ENCODE data around the gene TBCK. TPM values are rescaled to one million over a fixed set of nuclear protein-coding genes. Genes with fewer than 3 reads are reported as not detected.
A peak's percentile ranks its signal among the peaks of the same experiment; 100 is the strongest.

The TBCK gene
- total and polyA plus RNA-seq, 7 experiments from 2014 or later = 29.5 to 70.7 (median 54.8) TPM

DNA sequence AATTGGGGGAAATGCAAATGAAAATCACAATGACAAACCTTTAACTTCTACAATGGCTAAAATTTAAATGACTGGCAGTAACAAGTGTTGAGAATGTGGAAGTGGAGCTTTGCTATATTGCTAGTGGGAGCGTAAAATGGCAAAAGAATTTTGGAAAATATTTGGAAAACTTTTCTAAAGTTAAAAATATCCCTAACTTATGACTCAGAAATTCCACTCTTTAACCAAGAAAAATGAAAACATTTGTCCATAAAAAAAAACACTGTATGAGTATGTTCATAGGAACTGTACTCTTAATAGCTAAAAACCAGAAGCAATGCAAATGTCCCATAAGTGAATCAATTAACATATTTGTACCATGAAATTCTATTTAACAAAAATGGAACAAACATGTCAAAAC, 3.6 kb downstream of the TBCK start:
- intact Hi-C loops (cut with micrococcal nuclease) = loop anchor here (5.0 to 10.0 kb wide), 2 partner anchors 75 to 1672 kb away; partner anchors contain the start of gene HADH (in 1 of the 2)
- ChIA-PET POLR2A (interaction anchor here (0.5 kb wide), 1 partner anchor 85 kb away, joined by 3 read pairs; no protein-coding TSS in a partner anchor), CTCF (no interaction called here)
- Mint-ChIP-seq H3K9me3 (no peaks in the 10 kb centered on the region), H3K27ac (peak overlapping the region in 4 of 9 donors; percentile 15 to 88 (median 38)), H3K27me3 (no peaks in the 10 kb centered on the region), H3K36me3 (peaks cover 0 to 7% (median 4%) of the 10 kb centered on the region in 5 donors), H3K4me3 (peak overlapping the region in 1 of 10 donors; percentile 36), H3K4me1 (peaks cover 14 to 60% (median 51%) of the 10 kb centered on the region in 7 donors)
- DNase-seq = no peak
- H3K4me3 ChIP-seq (ENCODE audit: low read length) = no peak overlapping the region
- H3K27me3 ChIP-seq (ENCODE audit: control insufficient read depth in 2 of 2, insufficient read depth in 2 of 2, low read length in 2 of 2) = no peaks in the 10 kb centered on the region
- H3K36me3 ChIP-seq (ENCODE audit: control insufficient read depth in 2 of 3, insufficient read depth in 3 of 3, low read length in 3 of 3) = peaks cover 0 to 4% (median 0%) of the 10 kb centered on the region in 3 experiments
- no peak for ATAC-seq
- H3K9me3 ChIP-seq (ENCODE audit: control insufficient read depth in 2 of 3, low read length in 3 of 3) = no peaks in the 10 kb centered on the region
- H3K27ac ChIP-seq (ENCODE audit: low read depth, low read length) = no peak overlapping the region
- H3K4me1 ChIP-seq (ENCODE audit: control insufficient read depth in 2 of 2, insufficient read depth in 2 of 2, low read length in 2 of 2) = peaks cover 10 to 15% of the 10 kb centered on the region in 2 donors

DNA sequence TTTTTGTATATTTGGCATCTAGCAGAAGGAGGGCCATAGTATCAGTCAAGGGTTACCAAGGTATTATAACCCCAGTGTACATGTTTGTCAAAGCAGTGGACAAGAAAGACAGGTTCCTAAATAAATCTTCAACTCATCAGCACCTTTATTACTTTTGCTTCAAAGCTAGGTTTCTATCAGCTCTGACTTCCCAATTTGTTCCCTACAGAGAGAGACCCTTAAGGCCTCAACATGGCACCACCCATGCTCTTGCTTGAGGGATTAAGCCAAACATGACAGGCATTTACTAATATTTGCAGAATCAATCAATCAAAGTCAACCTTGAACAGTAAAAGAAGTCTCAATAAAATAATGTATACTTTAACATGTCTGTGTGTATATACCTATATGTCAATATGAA, 9.4 kb downstream of the TBCK start:
- H3K27me3 Mint-ChIP-seq = no peaks in the 10 kb centered on the region
- DNase-seq (no peak), ATAC-seq (no peak)
- H3K27ac Mint-ChIP-seq = no peak overlapping the region
- H3K9me3 Mint-ChIP-seq = no peaks in the 10 kb centered on the region
- Histone ChIP-seq H3K27me3 (ENCODE audit: control insufficient read depth in 2 of 2, insufficient read depth in 2 of 2, low read length in 2 of 2) (no peaks in the 10 kb centered on the region), H3K36me3 (ENCODE audit: control insufficient read depth in 2 of 3, insufficient read depth in 3 of 3, low read length in 3 of 3) (peaks cover 0 to 7% (median 0%) of the 10 kb centered on the region in 3 experiments), H3K4me1 (ENCODE audit: control insufficient read depth in 2 of 2, insufficient read depth in 2 of 2, low read length in 2 of 2) (no peaks in the 10 kb centered on the region), H3K27ac (ENCODE audit: low read depth, low read length) (no peak overlapping the region), H3K9me3 (ENCODE audit: control insufficient read depth in 2 of 3, low read length in 3 of 3) (no peaks in the 10 kb centered on the region), H3K4me3 (ENCODE audit: low read length) (no peak overlapping the region)
- H3K4me3 Mint-ChIP-seq = no peak overlapping the region
- peaks cover 0 to 59% (median 32%) of the 10 kb centered on the region in 7 donors for H3K4me1 Mint-ChIP-seq
- H3K36me3 Mint-ChIP-seq = peaks cover 2 to 39% (median 23%) of the 10 kb centered on the region in 5 donors
- intact Hi-C loops (cut with micrococcal nuclease) = no loop called here
- ChIA-PET CTCF (no interaction called here), POLR2A (interaction anchor here (0.7 kb wide), 1 partner anchor 20 kb away, joined by 4 read pairs; no protein-coding TSS in a partner anchor)

GRCh38 chr4:106305435-106306055, 10.5 kb downstream of the TBCK start:
- H3K4me1 ChIP-seq (ENCODE audit: control insufficient read depth in 2 of 2, insufficient read depth in 2 of 2, low read length in 2 of 2) = no peaks in the 10 kb centered on the region
- Mint-ChIP-seq H3K4me3 (no peak overlapping the region), H3K27ac (no peak overlapping the region), H3K4me1 (peaks cover 0 to 55% (median 30%) of the 10 kb centered on the region in 7 donors), H3K27me3 (no peaks in the 10 kb centered on the region), H3K9me3 (no peaks in the 10 kb centered on the region), H3K36me3 (peaks cover 4 to 41% (median 23%) of the 10 kb centered on the region in 5 donors)
- CTCF ChIA-PET = no interaction called here
- H3K27me3 ChIP-seq (ENCODE audit: control insufficient read depth in 2 of 2, insufficient read depth in 2 of 2, low read length in 2 of 2) = no peaks in the 10 kb centered on the region
- ATAC-seq = no peak
- no peaks in the 10 kb centered on the region for H3K9me3 ChIP-seq (ENCODE audit: control insufficient read depth in 2 of 3, low read length in 3 of 3)
- intact Hi-C loops (cut with micrococcal nuclease) = no loop called here
- no peak overlapping the region for H3K27ac ChIP-seq (ENCODE audit: low read depth, low read length)
- H3K36me3 ChIP-seq (ENCODE audit: control insufficient read depth in 2 of 3, insufficient read depth in 3 of 3, low read length in 3 of 3) = peaks cover 0 to 7% (median 0%) of the 10 kb centered on the region in 3 experiments
- POLR2A ChIA-PET = no interaction called here
- no peak overlapping the region for H3K4me3 ChIP-seq (ENCODE audit: low read length)
- DNase-seq = no peak

- peaks cover 0 to 49% (median 29%) of the 10 kb centered on the region in 7 donors for H3K4me1 Mint-ChIP-seq
- H3K4me3 ChIP-seq (ENCODE audit: low read length) = no peak overlapping the region
- H3K9me3 ChIP-seq (ENCODE audit: control insufficient read depth in 2 of 3, low read length in 3 of 3) = no peaks in the 10 kb centered on the region
- ATAC-seq = no peak
- no peaks in the 10 kb centered on the region for H3K4me1 ChIP-seq (ENCODE audit: control insufficient read depth in 2 of 2, insufficient read depth in 2 of 2, low read length in 2 of 2)
- peaks cover 8 to 48% (median 28%) of the 10 kb centered on the region in 5 donors for H3K36me3 Mint-ChIP-seq
- intact Hi-C loops (cut with micrococcal nuclease) = no loop called here
- ChIA-PET POLR2A (no interaction called here), CTCF (no interaction called here)
- H3K36me3 ChIP-seq (ENCODE audit: control insufficient read depth in 2 of 3, insufficient read depth in 3 of 3, low read length in 3 of 3) = peaks cover 0 to 11% (median 5%) of the 10 kb centered on the region in 3 experiments
- H3K27ac Mint-ChIP-seq = peak overlapping the region in 1 of 9 donors; percentile 87
- H3K27me3 ChIP-seq (ENCODE audit: control insufficient read depth in 2 of 2, insufficient read depth in 2 of 2, low read length in 2 of 2) = no peaks in the 10 kb centered on the region
- H3K27ac ChIP-seq (ENCODE audit: low read depth, low read length) = no peak overlapping the region
- no peaks in the 10 kb centered on the region for H3K27me3 Mint-ChIP-seq
- DNase-seq = no peak
- no peak overlapping the region for H3K4me3 Mint-ChIP-seq
- H3K9me3 Mint-ChIP-seq = no peaks in the 10 kb centered on the region
Measured at GRCh38 chr4:106304632-106305031, 11.4 kb downstream of the TBCK start.

DNA sequence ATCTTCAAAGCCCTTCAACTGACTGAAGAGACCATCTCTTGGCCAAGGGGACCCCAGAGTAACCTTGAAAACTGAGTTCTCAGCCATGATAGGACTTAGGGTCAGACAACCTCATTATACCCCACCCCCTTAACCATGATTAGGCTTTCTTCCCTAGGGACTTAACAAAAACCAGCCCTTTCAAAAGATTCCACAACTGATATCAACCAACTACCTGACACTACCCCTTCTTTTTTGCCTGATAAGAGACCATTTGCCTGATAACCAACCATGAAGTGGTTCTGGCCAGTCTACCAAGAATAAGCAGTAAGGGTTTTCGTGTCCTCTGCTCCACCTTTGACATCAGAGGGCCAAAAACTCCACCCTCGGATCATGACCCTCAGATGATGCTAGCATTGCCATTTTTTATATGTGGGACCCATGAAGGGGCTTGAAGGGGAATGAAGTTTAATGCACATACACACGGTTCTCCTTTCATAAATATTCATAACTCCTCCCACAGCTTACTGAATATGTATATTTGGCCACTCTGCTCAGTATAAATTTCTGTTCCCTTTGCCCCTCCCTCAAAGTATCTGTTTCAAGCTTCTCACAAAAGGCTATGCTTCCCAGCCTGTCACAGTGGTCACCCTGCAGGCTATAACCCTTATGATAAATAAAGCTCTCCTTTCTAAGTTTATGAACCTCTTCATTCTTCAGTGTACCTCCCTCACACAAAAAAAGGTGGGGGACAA, 12.3 kb downstream of the TBCK start:
- H3K27ac Mint-ChIP-seq = peak overlapping the region in 1 of 9 donors; percentile 0

GRCh38 chr4:106302062-106302438, 14.0 kb downstream of the TBCK start:
- Mint-ChIP-seq H3K36me3 (peaks cover 8 to 50% (median 30%) of the 10 kb centered on the region in 5 donors), H3K27ac (peak overlapping the region in 1 of 9 donors; percentile 78), H3K27me3 (no peaks in the 10 kb centered on the region), H3K9me3 (no peaks in the 10 kb centered on the region), H3K4me1 (peaks cover 0 to 47% (median 27%) of the 10 kb centered on the region in 7 donors), H3K4me3 (no peak overlapping the region)
- Histone ChIP-seq H3K9me3 (ENCODE audit: control insufficient read depth in 2 of 3, low read length in 3 of 3) (no peaks in the 10 kb centered on the region), H3K4me3 (ENCODE audit: low read length) (no peak overlapping the region), H3K36me3 (ENCODE audit: control insufficient read depth in 2 of 3, insufficient read depth in 3 of 3, low read length in 3 of 3) (peaks cover 0 to 11% (median 9%) of the 10 kb centered on the region in 3 experiments), H3K27ac (ENCODE audit: low read depth, low read length) (no peak overlapping the region), H3K4me1 (ENCODE audit: control insufficient read depth in 2 of 2, insufficient read depth in 2 of 2, low read length in 2 of 2) (no peaks in the 10 kb centered on the region), H3K27me3 (ENCODE audit: control insufficient read depth in 2 of 2, insufficient read depth in 2 of 2, low read length in 2 of 2) (no peaks in the 10 kb centered on the region)
- intact Hi-C loops (cut with micrococcal nuclease) = no loop called here
- ATAC-seq (no peak), DNase-seq (no peak)
- POLR2A ChIA-PET = no interaction called here
- CTCF ChIA-PET = no interaction called here

More for the DNA sequence above, 12.3 kb downstream of the TBCK start:
- intact Hi-C loops (cut with micrococcal nuclease) = no loop called here
- DNase-seq (no peak), ATAC-seq (no peak)
- H3K36me3 Mint-ChIP-seq = peaks cover 8 to 48% (median 28%) of the 10 kb centered on the region in 5 donors
- Histone ChIP-seq H3K4me3 (ENCODE audit: low read length) (no peak overlapping the region), H3K27me3 (ENCODE audit: control insufficient read depth in 2 of 2, insufficient read depth in 2 of 2, low read length in 2 of 2) (no peaks in the 10 kb centered on the region), H3K27ac (ENCODE audit: low read depth, low read length) (no peak overlapping the region), H3K9me3 (ENCODE audit: control insufficient read depth in 2 of 3, low read length in 3 of 3) (no peaks in the 10 kb centered on the region), H3K4me1 (ENCODE audit: control insufficient read depth in 2 of 2, insufficient read depth in 2 of 2, low read length in 2 of 2) (no peaks in the 10 kb centered on the region), H3K36me3 (ENCODE audit: control insufficient read depth in 2 of 3, insufficient read depth in 3 of 3, low read length in 3 of 3) (peaks cover 0 to 11% (median 9%) of the 10 kb centered on the region in 3 experiments)
- no peaks in the 10 kb centered on the region for H3K27me3 Mint-ChIP-seq
- ChIA-PET POLR2A (no interaction called here), CTCF (no interaction called here)
- peaks cover 0 to 47% (median 31%) of the 10 kb centered on the region in 7 donors for H3K4me1 Mint-ChIP-seq
- H3K9me3 Mint-ChIP-seq = no peaks in the 10 kb centered on the region
- no peak overlapping the region for H3K4me3 Mint-ChIP-seq

All from naive thymus-derived CD4-positive, alpha-beta T cell (primary cell).